Limb (tissue), 2 donors: Measurements from ENCODE around the gene ZNF608.

Experiments
- DNase-seq, 2 donors: peaks; one replicate each; pipeline ENCODE4 v3.0.0-alpha.2; 2016; ENCODE audit errors: extremely low spot score in 2 of 2

ZNF608 gene

GRCh38 chr5:124755041-124755440, 8.6 kb upstream of the ZNF608 start:
- DNase-seq, result no peak

GRCh38 chr5:124754206-124754927, 7.9 kb upstream of the ZNF608 start:
- DNase-seq, result no peak

- DNase-seq, result no peak
Observed at GRCh38 chr5:124752854-124753720, 6.6 kb upstream of the ZNF608 start.

GRCh38 chr5:124751031-124751430, 4.6 kb upstream of the ZNF608 start:
- no peak for DNase-seq

- peak; percentile 88 to 95 for DNase-seq
Observed at GRCh38 chr5:124748687-124749594, 2.5 kb upstream of the ZNF608 start.

GRCh38 chr5:124747791-124748686, 1.6 kb upstream of the ZNF608 start:
- peak in 1 of 2 donors; percentile 62 for DNase-seq

GRCh38 chr5:124746916-124747790, 714 bp upstream of the ZNF608 start:
- DNase-seq, result peak; percentile 91 to 94

- no peak for DNase-seq
Observed at GRCh38 chr5:124745007-124745927, 1.2 kb downstream of the ZNF608 start.

- peak in 1 of 2 donors; percentile 70 for DNase-seq
Observed at GRCh38 chr5:124744170-124744971, 2.1 kb downstream of the ZNF608 start.

- peak in 1 of 2 donors; percentile 46 for DNase-seq
Observed at GRCh38 chr5:124743602-124744169, 2.8 kb downstream of the ZNF608 start.

GRCh38 chr5:124742983-124743601, 3.3 kb downstream of the ZNF608 start:
- DNase-seq, result peak in 1 of 2 donors; percentile 50

- DNase-seq, result no peak
Observed at GRCh38 chr5:124742521-124742920, 3.9 kb downstream of the ZNF608 start.

GRCh38 chr5:124741711-124742496, 4.5 kb downstream of the ZNF608 start:
- peak; percentile 43 to 70 for DNase-seq

GRCh38 chr5:124740991-124741583, 5.4 kb downstream of the ZNF608 start:
- DNase-seq, result no peak

- DNase-seq, result no peak
Observed at GRCh38 chr5:124740071-124740470, 6.4 kb downstream of the ZNF608 start.

GRCh38 chr5:124739634-124740025, 6.8 kb downstream of the ZNF608 start:
- DNase-seq, result no peak
